ENCODE data around the gene LRWD1.

DNA sequence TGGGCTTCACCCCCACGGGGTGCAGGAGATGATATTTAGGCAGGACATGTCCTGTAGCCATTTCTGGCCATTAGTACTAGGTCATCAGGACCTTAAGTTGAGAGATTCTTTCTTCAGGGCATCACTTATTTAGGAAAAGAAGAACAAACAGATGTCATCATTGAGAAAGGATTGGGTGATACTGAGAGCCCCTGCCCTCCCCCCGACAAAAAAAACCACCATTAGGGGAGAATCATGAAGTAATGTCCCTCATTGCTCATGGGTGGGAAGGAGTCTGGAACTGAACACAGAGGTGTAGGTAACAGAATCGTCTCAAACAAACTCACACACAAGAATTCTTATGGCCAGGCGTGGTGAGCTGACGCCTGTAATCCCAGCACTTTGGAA, 37.8 kb upstream of the LRWD1 start:
- TF ChIP-seq, protein P1, sequence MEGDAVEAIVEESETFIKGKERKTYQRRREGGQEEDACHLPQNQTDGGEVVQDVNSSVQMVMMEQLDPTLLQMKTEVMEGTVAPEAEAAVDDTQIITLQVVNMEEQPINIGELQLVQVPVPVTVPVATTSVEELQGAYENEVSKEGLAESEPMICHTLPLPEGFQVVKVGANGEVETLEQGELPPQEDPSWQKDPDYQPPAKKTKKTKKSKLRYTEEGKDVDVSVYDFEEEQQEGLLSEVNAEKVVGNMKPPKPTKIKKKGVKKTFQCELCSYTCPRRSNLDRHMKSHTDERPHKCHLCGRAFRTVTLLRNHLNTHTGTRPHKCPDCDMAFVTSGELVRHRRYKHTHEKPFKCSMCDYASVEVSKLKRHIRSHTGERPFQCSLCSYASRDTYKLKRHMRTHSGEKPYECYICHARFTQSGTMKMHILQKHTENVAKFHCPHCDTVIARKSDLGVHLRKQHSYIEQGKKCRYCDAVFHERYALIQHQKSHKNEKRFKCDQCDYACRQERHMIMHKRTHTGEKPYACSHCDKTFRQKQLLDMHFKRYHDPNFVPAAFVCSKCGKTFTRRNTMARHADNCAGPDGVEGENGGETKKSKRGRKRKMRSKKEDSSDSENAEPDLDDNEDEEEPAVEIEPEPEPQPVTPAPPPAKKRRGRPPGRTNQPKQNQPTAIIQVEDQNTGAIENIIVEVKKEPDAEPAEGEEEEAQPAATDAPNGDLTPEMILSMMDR (conservative IDR thresholded peaks at IDR 0.05; ENCODE audit: low read depth, low read length): no peak
- TF ChIP-seq EZH2 (IDR thresholded peaks at IDR 0.05; ENCODE audit: borderline replicate concordance, low read depth, low read length, poor library complexity, severe bottlenecking): no peak

Measured in A673 (cell line).